SH-SY5Y (cell line): ENCODE data around the gene TRAF5.

Experiments
- GATA2 ChIP-seq: IDR thresholded peaks from 2 replicates; pipeline ENCODE4 v1.6.1; 2011; ENCODE audit warnings: mild to moderate bottlenecking, low read depth, low read length
- GATA3 ChIP-seq: IDR thresholded peaks from 2 replicates; pipeline ENCODE4 v1.6.1; 2011; ENCODE audit warnings: low read depth, mild to moderate bottlenecking, low read length, moderate library complexity

GRCh38 chr1:211335522-211336157 is 9.0 kb downstream of the TRAF5 start:
- TF ChIP-seq GATA3 (no peak), GATA2 (no peak)
